SK-N-SH treated with all-trans-retinoic acid at 6 μM for 48 hours (cell line): ENCODE measurements around the gene OSM.

ENCODE experiments used
- ATAC-seq: fragments of 200-7000 bp; cut with Tn5 transposase; 3 replicates; pipeline ENCODE4 v1.9.1; 2020; ENCODE audit warnings: mild to moderate bottlenecking, moderate library complexity
- ARNTL ChIP-seq: fragments of 450-650 bp; formaldehyde crosslinking; IDR thresholded peaks from 2 replicates; pipeline ENCODE4 v1.5.0; 2020; ENCODE audit warnings: low read depth, mild to moderate bottlenecking, moderate library complexity, borderline replicate concordance
- BACH2 ChIP-seq: fragments of 250-450 bp; sonication (Bioruptor Pico); IDR thresholded peaks from 2 replicates; pipeline ENCODE4 v1.9.0; 2021; ENCODE audit warnings: mild to moderate bottlenecking, borderline replicate concordance
- CREB5 ChIP-seq: fragments of 250-450 bp; sonication (Bioruptor Pico); IDR thresholded peaks from 2 replicates; pipeline ENCODE4 v1.5.1; 2020; ENCODE audit warnings: low read depth, mild to moderate bottlenecking, moderate library complexity
- ESRRG ChIP-seq: fragments of 250-450 bp; sonication (Bioruptor Pico); IDR thresholded peaks from 2 replicates; pipeline ENCODE4 v1.6.1; 2021; ENCODE audit warnings: mild to moderate bottlenecking
- ISL1 ChIP-seq: fragments of 250-450 bp; sonication (Bioruptor Pico); IDR thresholded peaks from 2 replicates; pipeline ENCODE4 v2.1.2; 2022; ENCODE audit warnings: mild to moderate bottlenecking, moderate library complexity
- OSR1 ChIP-seq: fragments of 250-450 bp; sonication (Bioruptor Pico); IDR thresholded peaks from 2 replicates; pipeline ENCODE4 v1.8.0; 2022; ENCODE audit warnings: moderate library complexity, mild to moderate bottlenecking, inconsistent platforms
- PATZ1 ChIP-seq: fragments of 250-450 bp; sonication (Bioruptor Pico); IDR thresholded peaks from 2 replicates; pipeline ENCODE4 v1.8.0; 2020; ENCODE audit warnings: mild to moderate bottlenecking, moderate library complexity, borderline replicate concordance
- POU6F1 ChIP-seq: fragments of 250-450 bp; sonication (Bioruptor Pico); IDR thresholded peaks from 2 replicates; pipeline ENCODE4 v1.8.0; 2021; ENCODE audit warnings: low read depth, mild to moderate bottlenecking, moderate library complexity, borderline replicate concordance
- PPARA ChIP-seq: fragments of 250-450 bp; sonication (Bioruptor Pico); IDR thresholded peaks from 2 replicates; pipeline ENCODE4 v1.5.0; 2020; ENCODE audit warnings: mild to moderate bottlenecking, borderline replicate concordance
- RARB ChIP-seq: fragments of 250-450 bp; sonication (Bioruptor Pico); IDR thresholded peaks from 2 replicates; pipeline ENCODE4 v1.8.0; 2021; ENCODE audit warnings: mild to moderate bottlenecking, moderate library complexity
- SNAI2 ChIP-seq: fragments of 250-450 bp; sonication (Bioruptor Pico); IDR thresholded peaks from 2 replicates; pipeline ENCODE4 v1.5.0; 2020; ENCODE audit warnings: mild to moderate bottlenecking, moderate library complexity
- TCF4 ChIP-seq: fragments of 250-450 bp; sonication (Bioruptor Pico); IDR thresholded peaks from 2 replicates; pipeline ENCODE4 v1.8.0; 2021; ENCODE audit warnings: mild to moderate bottlenecking, moderate library complexity, borderline replicate concordance
- TOX ChIP-seq: fragments of 250-450 bp; sonication (Bioruptor Pico); IDR thresholded peaks from 2 replicates; pipeline ENCODE4 v1.8.0; 2021; ENCODE audit warnings: mild to moderate bottlenecking, moderate library complexity, borderline replicate concordance
- TSHZ2 ChIP-seq: fragments of 250-450 bp; sonication (Bioruptor Pico); IDR thresholded peaks from 2 replicates; pipeline ENCODE4 v1.5.0; 2020; ENCODE audit warnings: mild to moderate bottlenecking, moderate library complexity
- ZC3H10 ChIP-seq: fragments of 250-450 bp; sonication (Bioruptor Pico); IDR thresholded peaks from 2 replicates; pipeline ENCODE4 v1.5.1; 2021; ENCODE audit warnings: mild to moderate bottlenecking, moderate library complexity
- ZFP3 ChIP-seq: fragments of 250-450 bp; sonication (Bioruptor Pico); IDR thresholded peaks from 2 replicates; pipeline ENCODE4 v1.5.0; 2020; ENCODE audit warnings: mild to moderate bottlenecking, moderate library complexity
- ZFP30 ChIP-seq: fragments of 450-650 bp; formaldehyde crosslinking; IDR thresholded peaks from 2 replicates; pipeline ENCODE4 v1.5.0; 2022; ENCODE audit warnings: mild to moderate bottlenecking, moderate library complexity
- ZNF70 ChIP-seq: fragments of 450-650 bp; formaldehyde crosslinking; IDR thresholded peaks from 2 replicates; pipeline ENCODE4 v1.5.0; 2020; ENCODE audit warnings: mild to moderate bottlenecking, moderate library complexity
- ZNF8 ChIP-seq: fragments of 450-650 bp; formaldehyde crosslinking; IDR thresholded peaks from 2 replicates; pipeline ENCODE4 v1.5.0; 2020; ENCODE audit warnings: mild to moderate bottlenecking, moderate library complexity

Gene OSM

DNA sequence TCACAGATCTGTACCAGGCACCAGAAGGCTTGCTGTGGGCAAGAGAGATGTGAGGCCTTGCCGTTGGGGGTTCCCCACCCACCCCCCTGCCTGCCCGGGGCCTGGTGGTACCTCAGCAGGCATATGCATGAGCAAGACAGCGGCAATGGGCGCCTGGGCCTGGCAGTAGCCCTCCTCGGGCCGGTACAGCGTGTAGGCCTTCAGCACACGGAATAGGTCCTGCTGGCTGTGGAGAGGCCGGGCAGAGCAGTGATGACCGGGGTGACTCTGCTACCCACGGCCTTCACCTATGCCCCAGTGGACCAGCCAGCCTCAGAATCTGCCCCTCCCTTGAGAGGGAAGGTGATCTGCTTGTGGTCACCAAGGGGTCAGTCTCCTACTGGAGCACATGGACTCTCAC, 28.2 kb upstream of the OSM start:
- TF ChIP-seq RARB (CRISPR knock-in tag): no peak
- ATAC-seq: no peak

GRCh38 chr22:30294066-30294465, 27.4 kb upstream of the OSM start:
- no peak for ATAC-seq

DNA sequence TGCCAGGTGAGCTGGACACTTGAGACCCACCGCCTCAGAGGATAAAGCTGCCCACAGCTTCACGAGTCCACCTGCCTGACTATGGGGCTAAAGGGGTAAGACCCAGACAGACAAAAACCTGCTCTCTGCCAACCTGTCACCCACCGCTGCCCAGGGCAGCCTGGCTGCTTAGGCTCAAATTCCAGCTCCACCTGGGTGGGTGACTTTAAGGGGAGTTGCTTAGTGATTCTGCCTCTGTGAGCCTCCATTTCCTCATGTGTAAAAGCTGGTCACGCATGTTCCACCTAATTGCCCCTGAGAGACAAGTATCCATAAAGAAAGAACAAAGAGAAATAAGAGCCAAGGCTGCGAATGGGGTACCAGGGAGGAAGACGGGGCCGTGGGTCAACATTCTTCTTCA, 26.4 kb upstream of the OSM start:
- no peak for TF ChIP-seq BACH2
- TF ChIP-seq ZNF8: no peak
- no peak for TF ChIP-seq TOX (CRISPR knock-in tag)
- TF ChIP-seq ZFP30 (CRISPR knock-in tag): no peak
- TF ChIP-seq ISL1 (CRISPR knock-in tag): no peak
- TF ChIP-seq ZFP3 (CRISPR knock-in tag): no peak
- TF ChIP-seq ARNTL: no peak
- TF ChIP-seq CREB5 (CRISPR knock-in tag): no peak
- TF ChIP-seq OSR1 (CRISPR knock-in tag): no peak
- TF ChIP-seq RARB (CRISPR knock-in tag): no peak
- no peak for TF ChIP-seq POU6F1 (CRISPR knock-in tag)
- TF ChIP-seq TCF4 (CRISPR knock-in tag): no peak
- TF ChIP-seq, all 23 proteins: peak for 0
- ATAC-seq: no peak

More at GRCh38 chr22:30294066-30294465, 27.4 kb upstream of the OSM start:
- TF ChIP-seq ZFP3 (CRISPR knock-in tag): no peak

GRCh38 chr22:30292069-30292970, 25.7 kb upstream of the OSM start:
- ATAC-seq: no peak
- no peak for TF ChIP-seq TCF4 (CRISPR knock-in tag)
- no peak for TF ChIP-seq ESRRG (CRISPR knock-in tag)
- no peak for TF ChIP-seq ZFP30 (CRISPR knock-in tag)
- no peak for TF ChIP-seq PPARA

DNA sequence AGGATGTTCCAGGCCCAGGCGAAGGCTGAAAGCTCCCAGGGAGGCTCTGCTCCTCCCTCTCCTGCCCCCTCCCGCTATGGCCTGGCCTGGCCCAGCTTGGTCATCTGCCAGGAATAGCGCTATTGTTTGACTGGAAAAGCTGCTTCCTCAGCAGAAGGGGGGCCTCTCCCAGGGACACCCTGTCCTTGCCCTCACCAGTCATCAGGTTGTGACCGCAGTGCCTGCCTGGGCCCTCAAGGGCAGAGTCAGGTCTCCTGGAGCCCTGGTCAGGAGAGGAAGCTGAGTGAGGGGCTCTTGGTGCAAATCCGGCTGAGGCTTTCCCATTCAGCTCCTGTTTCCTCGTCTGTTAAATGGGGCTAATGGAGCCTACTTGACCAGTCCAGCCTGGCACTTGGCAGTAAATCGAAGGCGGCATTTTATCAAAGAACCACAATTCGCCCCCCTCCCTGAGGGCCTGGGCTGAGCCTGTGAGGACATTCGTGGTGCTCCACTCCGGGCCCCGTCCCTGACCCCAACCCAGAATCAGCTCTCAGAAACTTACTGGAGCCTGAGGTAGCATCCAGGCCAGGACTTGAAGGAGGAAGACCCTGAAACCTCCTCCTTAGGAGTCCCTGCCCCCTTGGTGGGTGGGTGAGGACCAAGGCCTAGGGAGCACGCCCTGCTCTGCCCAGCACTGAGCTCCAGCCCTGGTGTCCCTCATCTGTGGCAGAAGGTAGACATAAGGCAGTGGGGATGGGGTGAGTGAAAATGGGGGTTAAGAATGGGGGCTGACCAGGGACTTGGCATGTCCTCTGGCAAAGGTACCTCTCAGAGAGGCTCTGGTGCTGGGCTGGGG, 24.6 kb upstream of the OSM start:
- no peak for ATAC-seq
- TF ChIP-seq POU6F1 (CRISPR knock-in tag): no peak
- TF ChIP-seq ZFP30 (CRISPR knock-in tag): no peak
- TF ChIP-seq TOX (CRISPR knock-in tag): no peak
- no peak for TF ChIP-seq ZNF8
- no peak for TF ChIP-seq CREB5 (CRISPR knock-in tag)
- TF ChIP-seq TSHZ2 (CRISPR knock-in tag): no peak
- no peak for TF ChIP-seq ZNF70 (CRISPR knock-in tag)
- TF ChIP-seq ZC3H10 (CRISPR knock-in tag): no peak
- no peak for TF ChIP-seq ARNTL
- no peak for TF ChIP-seq PATZ1 (CRISPR knock-in tag)
- no peak for TF ChIP-seq BACH2
- TF ChIP-seq SNAI2: no peak
